Fibroblast of skin of right biceps (primary cell): Measurements from ENCODE around the gene SPTAN1.
"Not testable (repeated sequence)": the region's sequence is repeated elsewhere in the genome, so short reads cannot be mapped to it uniquely, and the experiment has no call there.

ENCODE experiments used
- DNase-seq: peaks from one replicate; pipeline ENCODE4 v3.0.0-alpha.2; 2013

SPTAN1 gene

DNA sequence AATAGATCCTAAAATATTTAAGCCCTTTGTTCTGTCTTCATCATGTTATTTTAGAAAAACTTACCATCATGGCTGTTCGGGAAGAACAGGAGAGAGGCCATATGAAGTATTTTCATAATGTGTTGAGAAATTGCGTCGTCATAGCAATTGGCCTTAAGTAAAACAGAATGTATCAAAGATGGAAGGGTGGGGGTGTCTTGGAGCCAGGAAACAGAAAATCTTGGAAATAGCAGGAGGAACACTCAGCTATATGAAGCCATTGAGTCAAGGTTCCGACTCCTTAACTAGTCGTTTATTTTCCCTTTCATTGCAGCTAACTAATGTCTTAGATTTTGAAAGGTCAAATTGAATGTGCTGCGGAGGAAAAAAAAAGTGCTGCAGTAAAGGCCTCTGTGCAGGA lies 1.3 kb downstream of the SPTAN1 start:
- peak; percentile 74 for DNase-seq

DNA sequence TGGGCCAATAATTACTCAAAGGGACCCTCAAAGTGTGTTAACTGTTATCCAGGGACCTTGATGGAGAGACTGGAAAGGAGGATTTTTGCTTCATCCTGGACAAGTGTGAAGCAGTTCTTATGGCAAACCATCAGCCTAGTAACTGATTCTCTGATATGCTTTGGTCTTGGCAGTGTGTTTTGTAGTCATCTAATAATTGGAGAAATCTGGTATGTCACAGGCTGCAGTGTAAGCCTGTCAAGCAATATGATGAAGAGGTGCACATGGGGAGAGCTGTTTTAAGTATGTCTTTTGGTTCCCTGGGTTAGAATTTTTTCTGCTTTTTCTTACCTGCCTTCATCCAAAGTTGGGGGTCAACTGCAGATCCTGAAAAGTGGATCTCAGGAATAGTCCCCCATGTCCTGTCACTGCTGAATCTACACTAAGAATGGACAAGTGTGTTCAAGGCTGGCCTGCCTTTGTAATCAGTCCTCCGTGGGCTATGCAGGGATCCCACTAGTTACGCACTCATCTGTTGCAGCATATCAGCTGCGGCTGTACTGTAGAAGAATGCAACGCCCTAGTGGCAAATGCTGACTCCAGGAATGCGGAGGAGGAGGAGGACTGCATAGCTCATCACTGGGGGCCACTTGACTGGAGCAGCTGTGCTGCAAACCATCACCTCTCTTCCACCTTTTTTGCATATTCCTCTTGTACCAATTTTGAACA lies 1.9 kb downstream of the SPTAN1 start:
- peak; percentile 90 for DNase-seq

DNA sequence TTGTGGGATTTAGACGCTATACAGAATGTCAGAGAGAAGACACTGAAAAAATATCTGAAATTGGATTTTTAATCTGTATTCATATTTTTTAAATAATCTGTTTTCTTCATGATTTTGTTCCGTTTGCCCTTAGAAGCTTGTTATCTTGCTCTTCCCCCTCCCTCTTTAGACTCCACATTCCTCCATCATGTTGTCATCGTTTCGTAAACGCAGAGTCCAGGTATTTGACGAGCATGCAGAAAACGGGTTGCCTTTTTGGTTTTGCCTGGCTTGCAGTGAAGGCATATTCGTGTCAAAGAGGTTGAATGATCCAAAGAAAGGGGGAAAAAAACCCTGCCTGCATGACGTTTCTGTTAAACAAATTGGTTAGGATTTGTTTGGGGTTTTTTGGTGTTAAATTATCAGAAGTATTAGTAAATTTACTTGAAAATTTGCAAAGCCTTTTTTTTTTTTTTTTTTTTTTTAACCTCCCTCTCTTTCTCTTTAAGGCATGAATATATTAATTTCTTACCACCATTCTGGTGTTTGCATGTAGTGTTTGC lies 2.9 kb downstream of the SPTAN1 start:
- DNase-seq = peak; percentile 78

DNA sequence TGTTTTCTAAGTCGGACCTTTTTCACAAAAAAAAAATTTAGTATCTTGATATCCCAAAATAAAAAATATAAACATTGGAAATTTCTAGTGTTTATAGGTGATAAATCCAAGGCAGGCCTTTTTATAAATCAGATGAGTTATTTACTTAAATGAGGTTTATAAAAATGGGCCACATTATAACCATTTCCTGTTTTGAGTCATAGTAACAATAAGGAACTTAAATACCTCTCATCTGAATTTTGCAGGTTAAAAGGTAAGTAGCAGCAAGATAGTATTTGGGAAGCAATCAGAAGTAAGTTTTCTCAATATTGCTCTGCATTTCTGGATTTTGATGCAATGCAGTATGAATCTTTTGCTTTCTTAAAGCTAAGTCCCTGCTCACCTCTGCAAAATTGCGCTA lies 3.9 kb downstream of the SPTAN1 start:
- DNase-seq = no peak

DNA sequence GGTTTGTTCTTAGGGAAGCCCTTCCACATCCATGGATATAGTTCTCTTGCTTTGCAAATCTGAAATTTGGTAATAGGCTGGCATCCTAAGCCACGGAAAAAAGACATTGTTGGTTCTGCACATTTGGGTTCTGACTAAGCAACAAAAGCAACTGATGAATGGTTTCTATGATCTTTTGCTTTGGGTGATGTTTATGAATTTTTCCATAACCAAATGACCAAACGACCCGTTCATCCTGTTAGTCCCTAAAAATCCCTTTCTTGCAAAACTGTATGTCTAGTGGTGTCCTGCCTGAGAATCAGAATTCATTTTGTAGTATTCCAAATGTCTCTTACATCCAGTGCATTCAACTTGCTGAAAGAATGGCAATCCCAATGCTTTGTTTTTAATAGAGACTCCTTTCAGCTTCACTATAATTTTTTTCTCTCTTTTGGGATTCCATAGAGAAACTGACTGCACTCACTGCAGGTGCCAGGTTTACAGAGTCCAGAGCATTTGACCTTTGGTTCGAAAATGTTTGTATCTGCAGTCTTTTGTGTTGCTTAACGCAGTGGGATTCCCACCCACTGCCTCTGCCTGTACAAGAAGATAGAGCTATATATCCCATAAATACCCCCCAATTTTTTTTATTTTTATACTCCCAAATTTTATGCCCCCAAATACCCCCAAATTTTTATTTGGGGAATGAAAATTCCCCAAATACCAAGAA lies 4.7 kb downstream of the SPTAN1 start:
- DNase-seq = no peak

DNA sequence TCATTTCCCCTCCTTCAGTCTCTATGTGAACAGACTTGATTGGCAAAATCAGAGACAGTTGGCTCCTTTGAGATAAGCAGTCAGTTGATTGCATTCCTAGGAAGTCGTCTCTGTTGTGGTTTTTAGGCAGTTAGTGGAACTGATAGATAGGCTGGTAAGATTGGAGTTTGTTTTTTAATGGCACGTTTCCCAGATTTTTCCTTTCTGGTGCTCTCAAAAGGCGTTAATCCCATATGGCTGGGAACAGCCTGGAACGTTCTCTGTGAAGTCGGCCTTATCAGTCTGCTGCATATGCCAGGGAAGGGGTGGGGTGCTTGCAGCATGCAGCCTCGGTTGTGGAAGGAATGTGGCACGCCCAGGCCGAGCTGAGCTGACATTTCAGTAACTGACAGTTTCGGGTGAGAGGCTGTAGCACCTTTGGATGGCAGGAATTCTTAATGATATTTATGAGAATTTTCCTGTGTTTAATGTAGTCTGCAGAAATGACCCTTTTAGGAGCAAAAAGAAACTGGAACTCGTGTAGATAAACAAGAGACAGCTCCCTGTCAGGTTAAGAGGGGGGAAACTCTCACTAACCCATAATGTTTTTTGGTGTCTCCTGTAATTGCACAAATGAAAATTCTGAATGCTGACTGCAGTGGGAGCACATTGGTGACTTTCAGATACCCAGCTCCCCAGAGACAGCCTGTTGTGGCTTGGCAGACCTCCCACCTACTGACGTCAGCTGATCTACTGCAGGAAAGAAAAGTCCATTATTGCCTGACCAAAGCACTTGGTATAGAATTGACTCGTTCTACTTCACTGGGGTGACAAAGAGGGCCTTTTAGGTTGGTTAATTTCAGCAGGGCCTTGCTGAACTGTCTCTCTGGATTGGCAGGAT lies 6.3 kb downstream of the SPTAN1 start:
- DNase-seq = peak; percentile 93

DNA sequence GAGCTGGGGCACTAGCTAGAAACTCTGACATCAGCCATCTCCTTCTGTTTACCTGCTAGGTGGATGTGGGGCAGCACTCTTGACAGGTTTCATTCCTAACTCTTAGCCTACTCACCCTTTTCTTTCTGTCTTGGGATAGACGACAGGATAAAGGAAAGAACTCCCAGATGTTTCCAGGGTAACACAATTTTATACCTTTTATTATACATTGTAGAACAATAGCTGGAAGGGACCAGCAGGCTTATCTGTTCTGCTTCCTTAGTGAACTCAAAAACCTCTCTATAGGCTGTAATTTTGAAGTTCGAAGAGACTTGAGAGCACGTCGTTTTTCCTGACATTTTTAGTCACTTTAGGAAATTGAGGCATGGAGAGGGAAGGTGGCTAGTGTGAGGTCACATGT lies 13.2 kb downstream of the SPTAN1 start:
- no peak for DNase-seq

DNA sequence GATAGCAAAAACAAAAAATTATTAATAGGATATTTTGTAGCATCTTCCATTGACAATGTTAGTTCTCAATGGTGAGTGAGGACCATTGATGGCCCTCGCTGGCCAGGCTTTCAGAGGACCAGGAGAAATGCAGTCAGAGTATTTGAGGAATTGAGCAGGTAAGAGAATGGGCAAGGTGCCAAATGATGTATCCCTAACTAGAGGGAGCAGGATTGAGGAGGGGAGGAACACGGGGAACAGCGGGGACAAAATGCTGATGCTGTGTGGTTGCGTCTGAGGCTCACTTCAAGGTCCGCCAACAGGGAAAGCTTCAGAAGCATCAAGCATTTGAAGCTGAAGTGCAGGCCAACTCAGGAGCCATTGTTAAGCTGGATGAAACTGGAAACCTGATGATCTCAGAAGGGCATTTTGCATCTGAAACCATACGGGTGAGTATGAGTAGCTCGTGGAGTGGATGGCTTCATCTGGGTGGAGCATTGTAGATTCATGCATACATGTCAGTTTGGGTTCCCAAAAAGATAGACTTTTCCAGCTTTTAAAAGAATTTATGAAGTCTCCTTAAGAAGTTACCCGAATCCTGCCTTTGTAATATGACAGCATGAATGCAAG lies 16.2 kb downstream of the SPTAN1 start:
- no peak for DNase-seq

DNA sequence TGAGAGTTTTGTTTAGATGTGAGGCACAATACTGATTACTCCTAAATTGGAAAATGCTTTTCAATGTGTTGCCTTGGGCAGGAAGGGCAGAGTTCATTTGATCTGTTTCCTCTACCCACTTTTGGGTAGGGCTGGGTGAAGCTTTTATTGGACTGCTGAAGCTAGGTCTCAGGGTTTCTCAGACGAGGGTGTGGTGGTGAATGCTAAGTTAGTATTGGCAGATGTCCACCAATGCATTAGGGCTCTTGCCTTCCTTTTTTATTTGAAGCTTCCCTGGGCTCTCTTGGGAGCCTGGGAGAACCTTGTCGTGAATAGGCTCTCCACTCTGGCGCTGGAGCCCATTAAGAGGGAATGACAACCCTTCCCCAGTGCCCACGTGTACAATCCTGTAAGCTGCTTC lies 23.1 kb downstream of the SPTAN1 start:
- no peak for DNase-seq

DNA sequence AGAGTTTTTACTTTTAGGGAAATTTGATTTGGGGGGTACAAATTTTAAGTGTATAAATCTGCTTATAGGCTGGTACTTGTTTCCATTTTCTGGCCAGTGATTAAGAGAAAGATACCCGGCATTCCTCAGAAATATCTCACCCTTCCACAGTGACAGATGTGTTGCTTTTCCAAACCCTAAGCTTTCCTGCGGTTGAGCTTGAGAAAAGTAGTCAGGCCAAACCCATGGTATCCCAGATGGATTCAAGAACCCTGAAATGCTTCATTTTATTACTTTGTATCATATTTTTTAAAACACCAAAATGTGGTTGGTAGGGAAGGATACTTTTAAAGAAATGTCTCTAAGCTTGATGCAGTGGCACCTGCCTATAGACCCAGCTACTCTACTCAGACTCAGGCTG lies 23.5 kb downstream of the SPTAN1 start:
- no peak for DNase-seq

DNA sequence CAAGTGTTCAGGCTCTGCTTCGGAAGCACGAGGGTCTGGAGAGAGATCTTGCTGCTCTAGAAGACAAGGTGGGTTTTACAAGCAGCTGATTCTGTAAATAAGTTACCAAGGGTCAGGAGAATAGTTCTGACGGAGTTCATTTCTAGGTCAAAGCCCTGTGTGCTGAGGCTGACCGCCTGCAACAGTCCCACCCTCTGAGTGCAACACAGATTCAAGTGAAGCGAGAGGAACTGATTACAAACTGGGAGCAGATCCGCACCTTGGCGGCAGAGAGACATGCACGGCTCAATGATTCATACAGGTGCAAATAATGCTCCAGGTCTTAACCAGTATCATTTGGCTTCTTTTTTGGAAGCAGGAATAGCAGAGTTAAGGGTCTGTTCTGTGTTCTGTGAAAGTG lies 24.8 kb downstream of the SPTAN1 start:
- DNase-seq = no peak

DNA sequence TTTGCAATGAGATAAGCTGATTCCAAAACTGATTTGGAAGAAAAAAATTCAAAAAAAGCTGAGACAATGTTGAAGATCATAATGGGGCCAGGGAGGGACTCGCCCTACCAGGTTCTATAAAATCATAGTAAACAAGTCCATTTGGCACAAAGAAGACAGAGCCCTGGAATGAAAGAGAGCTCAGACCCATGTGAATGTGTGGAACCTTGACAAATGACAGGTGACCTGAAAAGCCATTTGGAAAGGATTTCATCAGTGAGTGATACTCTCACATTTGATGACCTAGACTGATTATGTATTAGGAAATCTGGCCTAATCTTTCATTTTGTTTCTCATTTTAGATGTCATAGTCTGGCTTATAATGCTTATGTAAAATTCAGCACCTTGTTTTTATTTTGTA lies 26.8 kb downstream of the SPTAN1 start:
- DNase-seq = no peak

DNA sequence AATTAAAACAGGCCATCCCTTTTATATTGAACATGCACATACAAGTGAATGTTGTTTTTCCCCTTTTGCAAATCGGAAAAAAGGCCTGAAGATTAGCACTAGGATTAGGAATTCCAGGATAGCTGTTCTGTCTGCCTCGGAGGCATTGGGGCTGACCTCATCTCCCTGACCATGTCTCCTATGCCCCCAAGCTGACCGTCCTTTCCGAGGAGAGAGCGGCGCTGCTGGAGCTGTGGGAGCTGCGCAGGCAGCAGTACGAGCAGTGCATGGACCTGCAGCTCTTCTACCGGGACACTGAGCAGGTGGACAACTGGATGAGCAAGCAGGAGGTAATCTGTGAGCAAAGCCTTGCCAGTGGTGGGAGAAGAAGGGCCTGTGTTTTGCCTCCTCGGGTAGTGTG lies 28.3 kb downstream of the SPTAN1 start:
- DNase-seq = no peak

DNA sequence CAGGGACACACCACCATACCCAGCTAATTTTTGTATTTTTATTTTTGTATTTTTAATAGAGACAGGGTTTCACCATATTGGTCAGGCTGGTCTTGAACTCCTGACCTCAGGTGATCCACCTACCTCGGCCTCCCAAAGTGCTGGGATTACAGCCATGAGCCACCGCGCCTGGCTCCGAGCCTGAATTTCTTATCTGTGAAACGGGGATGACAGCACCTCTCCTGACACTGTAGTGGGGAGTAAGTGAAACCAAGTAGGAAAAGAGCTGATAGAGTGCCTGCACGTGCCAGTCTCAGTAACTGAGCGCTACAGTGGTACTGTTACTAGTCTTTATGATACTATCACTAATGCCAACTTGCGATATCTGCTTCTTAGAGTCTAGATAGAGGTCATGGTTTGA lies 32.8 kb downstream of the SPTAN1 start:
- DNase-seq = not testable (repeated sequence)

DNA sequence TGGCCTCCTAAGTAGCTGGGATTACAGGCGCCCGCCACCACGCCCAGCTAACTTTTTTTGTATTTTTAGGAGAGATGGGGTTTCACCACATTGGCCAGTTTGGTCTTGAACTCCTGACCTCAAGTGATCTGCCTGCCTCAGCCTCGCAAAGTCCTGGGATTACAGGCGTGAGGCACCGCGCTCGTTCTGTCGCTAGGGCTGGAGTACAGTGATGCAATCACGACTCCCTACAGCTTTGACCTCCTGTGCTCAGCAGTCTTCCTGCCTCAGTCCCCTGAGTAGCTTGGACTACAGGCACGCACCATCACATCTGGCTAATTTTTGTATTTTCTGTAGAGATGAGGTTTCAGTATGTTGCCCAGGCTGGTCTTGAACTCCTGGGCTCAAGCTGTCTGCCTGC lies 34.5 kb downstream of the SPTAN1 start:
- DNase-seq = not testable (repeated sequence)

DNA sequence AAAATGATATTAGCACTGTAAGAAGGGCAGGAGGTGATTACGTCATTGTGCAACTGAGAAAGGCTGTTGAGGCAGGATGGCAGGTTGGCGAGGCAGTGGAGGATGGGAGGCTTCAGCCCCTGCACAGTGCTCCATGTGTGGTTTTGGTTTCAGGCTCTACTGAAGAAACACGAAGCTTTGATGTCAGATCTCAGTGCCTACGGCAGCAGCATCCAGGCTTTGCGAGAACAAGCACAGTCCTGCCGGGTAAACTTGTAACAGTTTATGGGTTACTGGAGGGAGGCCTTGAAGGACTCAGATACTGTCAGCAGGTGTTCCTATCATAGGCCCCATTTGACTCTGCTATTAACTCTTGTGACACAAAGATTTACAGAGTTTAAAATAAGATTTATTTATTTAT lies 35.1 kb downstream of the SPTAN1 start:
- DNase-seq = no peak

DNA sequence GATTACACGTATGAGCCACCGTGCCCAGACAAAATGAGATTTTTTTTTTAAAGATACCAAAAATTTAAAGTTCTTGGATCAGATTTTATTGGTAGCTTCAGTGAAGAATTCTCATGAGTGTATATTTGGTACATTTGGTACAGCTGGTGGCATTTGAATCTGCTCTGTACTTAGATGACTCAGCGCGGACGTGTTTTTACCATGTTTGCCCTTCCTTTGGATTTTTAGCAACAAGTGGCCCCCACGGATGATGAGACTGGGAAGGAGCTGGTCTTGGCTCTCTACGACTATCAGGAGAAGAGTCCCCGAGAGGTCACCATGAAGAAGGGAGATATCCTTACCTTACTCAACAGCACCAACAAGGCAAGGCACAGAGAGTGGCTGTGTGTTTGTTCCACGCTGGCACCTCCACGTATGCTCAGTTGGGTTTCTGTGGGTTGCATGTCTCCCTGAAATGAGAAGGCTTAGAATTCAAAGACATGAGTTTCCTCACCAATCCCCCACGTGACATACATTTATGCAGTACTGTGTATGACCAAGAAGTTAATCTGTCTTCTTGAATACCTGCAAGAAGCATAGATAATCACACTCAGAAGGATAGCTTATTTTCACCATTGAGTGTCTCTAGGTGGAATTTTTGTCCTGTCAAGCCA lies 36.3 kb downstream of the SPTAN1 start:
- DNase-seq = no peak

DNA sequence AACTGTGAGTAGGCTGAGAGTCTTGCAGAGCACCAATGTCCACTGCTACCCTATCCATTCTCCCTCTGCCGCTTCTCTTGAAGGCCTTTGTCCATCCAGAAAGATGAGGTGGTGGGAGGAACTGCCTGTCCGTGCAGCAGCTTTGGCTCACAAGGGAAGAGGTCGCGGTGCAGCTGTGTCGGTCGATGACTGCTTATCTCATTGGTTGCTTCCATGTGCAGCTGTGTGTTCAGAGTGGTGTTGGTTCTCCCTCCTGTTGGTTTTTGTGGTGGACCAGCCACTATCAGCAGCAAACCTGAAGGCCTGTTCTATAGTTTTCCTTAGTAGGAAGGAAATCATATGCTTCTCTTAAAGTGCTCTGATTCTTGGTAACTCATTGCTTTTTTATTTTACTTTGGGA lies 40.7 kb downstream of the SPTAN1 start:
- DNase-seq = no peak

DNA sequence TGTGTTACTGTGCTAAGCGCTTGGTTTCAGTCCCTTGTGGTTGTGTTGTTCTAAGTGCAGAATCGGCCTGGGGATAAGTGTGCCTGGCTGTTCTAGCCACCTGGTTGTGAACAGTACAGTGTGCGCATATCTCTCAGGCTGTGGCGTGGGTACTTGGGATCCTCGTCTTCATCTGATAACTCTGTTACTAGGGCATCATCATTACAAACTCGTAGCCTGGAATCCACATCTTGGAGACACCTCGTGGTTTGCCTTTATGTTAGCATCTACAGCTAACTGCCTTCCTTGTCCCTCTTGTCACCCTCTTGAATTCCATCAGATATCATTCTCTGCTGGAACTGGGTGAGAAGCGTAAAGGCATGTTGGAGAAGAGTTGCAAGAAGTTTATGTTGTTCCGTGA lies 41.5 kb downstream of the SPTAN1 start:
- no peak for DNase-seq

DNA sequence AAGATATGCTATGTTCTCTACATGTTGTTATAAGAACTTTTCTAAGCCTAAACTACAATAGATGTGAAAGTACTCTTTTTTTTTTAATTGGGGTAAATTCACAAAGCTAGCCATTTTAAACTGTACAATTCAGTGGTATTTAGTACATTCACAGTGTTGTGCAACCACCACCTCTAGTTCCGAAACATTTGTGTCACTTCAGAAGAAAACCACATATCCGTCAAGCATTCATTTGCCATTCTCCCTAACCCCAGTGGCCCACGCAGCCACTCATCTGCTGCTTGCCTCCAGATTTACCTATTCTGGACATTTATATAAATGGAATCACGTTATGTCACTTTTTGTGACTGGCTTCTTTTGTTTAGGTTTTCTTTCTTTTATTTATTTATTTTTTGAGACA lies 43.1 kb downstream of the SPTAN1 start:
- DNase-seq = no peak

DNA sequence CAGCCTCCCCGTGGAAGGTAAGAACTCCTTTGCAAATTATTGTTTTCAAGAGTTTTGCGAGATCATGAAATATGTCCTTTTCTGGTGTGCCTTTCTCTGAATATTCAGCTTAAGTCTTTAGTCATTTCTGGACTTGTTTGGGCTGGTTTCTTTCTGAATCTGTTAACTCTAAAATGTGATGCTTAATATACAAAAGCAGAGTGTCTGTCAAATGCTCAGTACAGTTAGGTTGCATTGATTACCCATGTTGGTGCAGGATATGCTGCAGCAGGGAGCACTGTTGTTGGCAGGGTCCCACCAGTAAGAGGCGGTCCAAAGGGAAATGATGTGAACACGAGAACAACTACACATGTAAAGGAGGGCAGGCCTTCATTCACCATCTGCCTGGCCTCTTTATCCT lies 47.7 kb downstream of the SPTAN1 start:
- no peak for DNase-seq

DNA sequence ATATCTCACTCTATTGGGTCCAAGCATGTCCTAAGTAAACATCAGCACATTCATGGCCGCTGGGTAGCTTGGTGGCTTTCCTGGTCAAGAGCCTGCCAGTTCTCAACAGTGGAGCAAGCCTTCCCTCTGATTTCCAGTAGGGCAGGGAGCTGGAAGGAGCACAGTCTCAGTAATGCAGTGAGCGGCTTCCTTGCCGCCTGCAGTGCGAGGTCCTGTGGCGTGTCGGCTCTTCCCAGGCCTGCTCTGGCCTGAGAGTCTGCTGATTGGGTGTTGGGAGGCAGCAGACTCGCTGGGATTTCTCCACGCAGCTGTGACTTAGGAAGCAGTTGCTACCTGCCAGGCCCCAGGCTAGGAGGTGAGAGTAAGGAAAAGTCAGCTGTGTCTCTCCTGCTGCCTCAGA lies 51.3 kb downstream of the SPTAN1 start:
- no peak for DNase-seq
